HG02870 (cell line): Measurements from ENCODE around the gene DIABLO.
"Not testable (repeated sequence)": the region's sequence is repeated elsewhere in the genome, so short reads cannot be mapped to it uniquely, and the experiment has no call there.

Experiments used
- ATAC-seq: cut with Tn5 transposase; IDR thresholded peaks from one replicate; pipeline ENCODE4 v1.9.1; 2021; ENCODE audit warnings: mild to moderate bottlenecking, moderate library complexity; ENCODE audit not compliant: unreplicated experiment

The DIABLO gene

DNA sequence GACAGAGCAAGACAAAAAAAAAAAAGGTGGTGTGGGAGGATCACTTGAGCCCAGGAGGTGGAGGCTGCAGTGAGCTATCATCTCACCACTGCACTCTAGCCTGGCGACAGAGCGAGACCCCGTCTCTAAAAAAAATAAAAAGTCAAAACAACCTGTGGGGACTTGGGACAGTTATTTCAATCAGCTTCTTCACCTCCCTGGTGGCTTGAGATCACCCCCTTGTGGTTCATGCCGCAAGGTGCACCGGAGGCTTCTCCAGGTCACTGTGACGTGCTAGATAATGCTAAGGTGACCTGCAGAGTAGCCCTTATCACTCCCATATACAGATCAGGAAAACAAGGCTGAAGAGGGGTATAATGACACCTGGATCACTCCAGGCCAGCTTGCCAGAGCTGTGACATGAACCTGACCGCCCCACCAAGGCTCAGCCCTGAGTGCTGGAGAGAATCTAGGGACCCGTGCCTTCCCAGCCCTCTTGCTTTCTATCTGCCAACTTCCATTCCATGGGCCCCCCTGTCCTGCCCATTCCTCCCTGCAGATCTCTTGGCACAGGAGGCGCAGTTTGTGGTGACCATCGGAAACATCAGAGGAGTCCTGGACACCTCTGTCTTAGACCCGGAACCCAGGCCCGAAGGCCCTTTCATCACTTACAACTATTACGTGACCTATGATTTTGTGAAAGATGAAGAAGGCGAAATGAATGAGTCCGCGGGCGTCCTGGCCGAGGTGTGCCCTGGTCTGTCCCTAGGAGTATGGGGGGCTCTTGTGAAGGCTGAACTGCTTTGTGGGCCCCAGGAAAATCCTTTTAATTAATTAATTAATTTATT, 34.8 kb downstream of the DIABLO start:
- ATAC-seq: no peak

- no peak for ATAC-seq
Measured at GRCh38 chr12:122189626-122190475, 36.0 kb downstream of the DIABLO start.

DNA sequence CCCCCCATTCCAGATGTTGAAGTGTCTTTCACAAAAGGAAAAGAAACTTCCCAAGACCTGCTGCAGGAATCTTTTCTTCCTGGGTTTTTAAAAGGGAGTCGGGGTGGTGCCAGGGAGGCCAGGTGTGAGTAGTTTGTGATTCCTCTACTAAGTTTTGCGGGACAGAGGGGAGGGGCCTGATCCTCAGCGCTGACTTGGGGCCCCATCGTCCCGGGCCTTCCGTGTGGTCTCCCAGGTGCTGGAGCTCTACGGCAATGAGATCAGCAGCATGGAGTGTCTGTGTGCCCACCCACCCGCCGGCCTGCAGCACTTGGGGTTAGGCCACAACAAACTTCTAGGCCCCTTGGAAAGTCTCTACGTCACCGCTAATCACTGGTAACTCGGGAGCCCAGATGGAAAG, 38.4 kb downstream of the DIABLO start:
- ATAC-seq: no peak

GRCh38 chr12:122185494-122186082, 40.3 kb downstream of the DIABLO start:
- ATAC-seq: no peak

GRCh38 chr12:122185079-122185478, 40.8 kb downstream of the DIABLO start:
- ATAC-seq: no peak

DNA sequence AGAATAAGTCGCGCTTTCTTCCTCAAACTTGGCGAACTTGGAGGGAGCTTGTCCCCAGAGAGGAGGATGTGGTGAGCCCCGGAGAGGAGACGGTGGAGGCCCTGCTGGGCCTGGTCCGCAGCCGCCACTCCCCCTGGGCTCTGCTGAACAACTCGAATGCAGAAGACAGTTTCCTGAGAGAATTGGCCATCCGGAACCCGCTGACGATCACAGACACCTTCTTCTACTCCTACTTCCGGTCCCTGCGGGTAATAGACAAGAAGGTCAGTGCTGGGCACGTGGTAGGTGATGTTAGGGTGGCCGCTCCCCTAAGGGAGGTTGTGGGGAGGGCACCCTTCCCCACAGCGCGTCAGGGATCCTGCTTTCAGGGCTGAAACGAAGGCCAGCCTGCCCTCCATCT, 41.3 kb downstream of the DIABLO start:
- no peak for ATAC-seq

GRCh38 chr12:122183588-122183940, 42.3 kb downstream of the DIABLO start:
- ATAC-seq: no peak

DNA sequence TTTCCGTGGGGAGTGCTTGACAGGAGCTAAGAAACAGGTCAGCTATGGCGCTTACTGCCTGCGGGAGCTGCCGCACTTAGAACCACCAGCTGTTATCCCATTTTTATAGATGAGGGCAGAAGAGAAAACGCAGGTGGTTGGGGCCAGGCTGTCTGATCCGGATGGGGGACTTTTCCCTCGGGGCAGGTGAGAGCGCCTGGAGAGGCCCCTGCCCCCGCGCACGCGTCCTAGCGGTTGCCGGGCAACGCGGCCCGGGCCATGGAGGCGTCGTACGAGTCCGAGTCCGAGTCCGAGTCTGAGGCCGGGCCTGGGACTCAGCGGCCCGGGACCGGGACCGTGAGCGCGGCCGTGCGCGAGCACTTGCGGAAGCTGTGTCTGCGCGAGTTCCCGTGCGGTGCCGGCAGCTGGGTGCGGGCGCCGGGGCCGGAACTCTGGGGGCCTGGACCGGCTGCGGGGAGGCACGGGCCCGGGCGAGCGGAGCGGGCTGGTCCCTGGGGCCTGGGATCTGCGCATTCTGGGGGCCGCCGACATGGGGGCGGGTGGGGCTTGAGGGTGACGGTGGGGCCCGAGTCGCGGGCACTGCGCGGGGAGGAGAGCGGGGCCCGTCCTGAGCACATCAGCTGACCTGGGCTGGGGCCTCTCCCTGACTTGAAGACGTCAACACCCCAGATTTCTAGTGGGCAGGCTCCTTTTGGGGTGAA, 42.8 kb downstream of the DIABLO start, which contains the start of gene LRRC43:
LRRC43 (plus strand) TSS at position 237 of the 701 bp plus-strand sequence; CDS start at position 259, 22 bp downstream.
- no peak for ATAC-seq

GRCh38 chr12:122176473-122176872, 49.4 kb downstream of the DIABLO start:
- not testable (repeated sequence) for ATAC-seq

GRCh38 chr12:122174155-122174845, 51.6 kb downstream of the DIABLO start, which contains the start of gene IL31:
TSS of gene IL31 (minus strand) at chr12:122174221. CDS start at chr12:122174172, 49 bp downstream.
- ATAC-seq: no peak

DNA sequence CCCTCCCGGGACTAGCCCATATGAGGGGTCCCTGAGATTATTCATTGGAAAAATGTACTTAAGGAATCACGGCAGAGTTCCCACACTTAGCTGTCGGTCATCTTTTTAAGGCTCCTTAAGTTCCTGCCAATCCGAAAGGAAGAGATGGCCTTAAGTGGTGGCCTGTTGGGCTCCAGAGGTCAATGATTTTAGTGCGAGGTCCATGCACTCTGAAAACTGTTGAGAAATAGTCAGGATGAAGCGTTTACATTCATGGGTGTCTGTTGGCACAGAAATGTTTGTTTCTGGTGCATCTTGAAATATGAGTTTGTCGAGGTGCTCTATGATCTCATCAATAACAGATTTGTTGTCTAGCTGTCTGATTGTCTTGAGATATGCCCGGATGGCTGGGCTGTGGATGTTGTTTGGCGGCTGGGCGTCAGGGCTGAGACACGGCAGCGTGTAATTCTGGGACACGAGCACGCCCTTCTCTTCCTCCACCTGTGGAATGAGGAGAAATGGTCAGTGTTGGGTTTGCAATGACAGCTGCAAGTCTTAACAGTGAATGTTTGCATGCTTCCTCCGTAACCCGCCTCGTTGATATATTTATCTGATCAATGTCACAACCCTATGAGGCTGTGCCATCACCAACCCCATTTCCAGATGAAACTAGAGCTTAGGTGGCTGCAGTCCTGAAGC, 53.5 kb downstream of the DIABLO start:
- no peak for ATAC-seq

DNA sequence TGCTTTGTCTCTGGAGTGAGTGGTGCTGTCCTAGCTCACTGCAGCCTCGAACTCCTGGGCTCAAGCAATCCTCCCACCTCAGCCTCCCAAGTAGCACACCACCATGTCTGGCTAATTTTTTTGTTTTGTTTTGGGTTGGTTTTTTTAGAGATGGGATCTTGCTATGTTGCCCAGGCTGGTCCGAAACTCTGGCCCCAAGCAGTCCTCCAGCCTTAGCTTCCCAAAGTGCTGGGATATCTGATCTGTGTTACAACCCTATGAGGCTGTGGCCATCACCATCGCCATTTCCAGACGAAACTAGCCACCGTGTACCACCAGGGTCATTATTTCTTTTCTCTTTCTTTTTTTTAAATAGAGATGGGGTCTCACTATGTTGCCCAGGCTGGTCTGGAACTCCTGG, 54.5 kb downstream of the DIABLO start:
- no peak for ATAC-seq

DNA sequence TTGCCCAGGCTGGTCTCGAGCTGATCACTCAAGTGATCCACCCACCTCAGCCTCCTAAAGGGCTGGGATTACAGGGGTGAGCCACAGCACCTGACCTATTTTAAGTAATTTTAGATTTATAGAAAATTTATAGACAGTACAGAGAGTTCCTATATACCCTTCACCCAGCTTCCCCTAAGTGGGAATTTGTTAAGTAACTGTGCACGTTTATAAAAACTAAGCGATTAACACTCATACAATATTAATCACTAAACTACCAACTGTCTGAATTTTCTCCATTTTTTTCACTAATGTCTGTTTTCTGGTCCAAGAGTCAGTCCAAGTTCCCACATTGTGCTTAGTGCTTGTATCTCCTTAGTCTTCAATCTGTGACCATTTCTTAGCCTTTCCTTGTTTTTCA, 57.4 kb downstream of the DIABLO start:
- ATAC-seq: no peak

GRCh38 chr12:122167356-122167925, 58.4 kb downstream of the DIABLO start:
- ATAC-seq: no peak

- peak; percentile 68 for ATAC-seq
Measured at GRCh38 chr12:122166422-122167349, 59.2 kb downstream of the DIABLO start.

GRCh38 chr12:122162976-122163375, 62.9 kb downstream of the DIABLO start:
- ATAC-seq: no peak

- no peak for ATAC-seq
Measured at GRCh38 chr12:122161682-122162081, 64.2 kb downstream of the DIABLO start.

GRCh38 chr12:122160761-122161160, 65.1 kb downstream of the DIABLO start:
- ATAC-seq: no peak
